GM21423 (cell line): ENCODE data around the gene DDA1.

Experiments
- ATAC-seq: cut with Tn5 transposase; IDR thresholded peaks from one replicate; pipeline ENCODE4 v1.9.1; 2021; ENCODE audit warnings: mild to moderate bottlenecking, moderate library complexity; ENCODE audit not compliant: unreplicated experiment

The DDA1 gene

DNA sequence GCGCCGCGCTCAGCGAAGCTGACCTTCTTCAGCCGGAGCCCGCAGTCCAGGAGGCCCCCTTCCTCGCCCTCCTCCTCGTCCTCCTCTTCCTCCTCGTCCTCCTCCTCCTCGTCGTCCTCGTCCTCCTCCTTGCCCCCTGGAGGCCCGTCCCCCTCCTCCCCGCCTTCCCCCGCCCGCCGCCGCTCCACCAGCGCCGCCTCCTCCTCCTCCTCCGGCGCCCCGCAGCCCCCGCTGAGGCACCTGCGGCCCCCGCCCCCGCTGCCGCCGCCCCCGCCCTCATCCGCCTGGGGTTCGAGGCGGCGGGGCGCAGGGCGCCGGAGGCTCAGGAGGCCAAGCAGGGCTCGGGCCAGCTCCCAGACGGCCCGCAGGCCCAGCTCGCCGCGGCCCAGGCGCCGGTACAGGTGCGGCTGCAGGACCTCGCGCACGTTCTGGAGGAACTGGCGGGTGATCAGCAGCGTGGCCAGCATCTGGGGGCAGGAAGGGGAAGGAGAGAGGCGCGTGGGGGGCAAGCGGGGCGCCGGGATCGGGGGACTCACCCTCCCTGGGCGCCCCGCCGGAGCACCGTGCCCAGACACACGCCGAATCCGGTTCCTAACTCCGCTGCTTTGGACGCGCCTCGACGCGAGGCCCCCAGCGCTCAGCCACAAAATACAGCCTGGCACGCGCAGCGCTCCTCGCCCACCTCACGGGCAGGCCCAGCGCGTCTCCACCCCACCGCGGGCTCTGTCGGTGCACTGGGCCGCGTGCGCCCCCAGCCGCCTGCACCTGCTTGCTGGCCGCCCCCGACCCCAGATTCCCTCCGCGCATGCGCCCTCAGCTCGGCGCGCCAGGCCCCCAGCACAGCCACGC is 19.4 kb downstream of the DDA1 start:
- no peak for ATAC-seq

DNA sequence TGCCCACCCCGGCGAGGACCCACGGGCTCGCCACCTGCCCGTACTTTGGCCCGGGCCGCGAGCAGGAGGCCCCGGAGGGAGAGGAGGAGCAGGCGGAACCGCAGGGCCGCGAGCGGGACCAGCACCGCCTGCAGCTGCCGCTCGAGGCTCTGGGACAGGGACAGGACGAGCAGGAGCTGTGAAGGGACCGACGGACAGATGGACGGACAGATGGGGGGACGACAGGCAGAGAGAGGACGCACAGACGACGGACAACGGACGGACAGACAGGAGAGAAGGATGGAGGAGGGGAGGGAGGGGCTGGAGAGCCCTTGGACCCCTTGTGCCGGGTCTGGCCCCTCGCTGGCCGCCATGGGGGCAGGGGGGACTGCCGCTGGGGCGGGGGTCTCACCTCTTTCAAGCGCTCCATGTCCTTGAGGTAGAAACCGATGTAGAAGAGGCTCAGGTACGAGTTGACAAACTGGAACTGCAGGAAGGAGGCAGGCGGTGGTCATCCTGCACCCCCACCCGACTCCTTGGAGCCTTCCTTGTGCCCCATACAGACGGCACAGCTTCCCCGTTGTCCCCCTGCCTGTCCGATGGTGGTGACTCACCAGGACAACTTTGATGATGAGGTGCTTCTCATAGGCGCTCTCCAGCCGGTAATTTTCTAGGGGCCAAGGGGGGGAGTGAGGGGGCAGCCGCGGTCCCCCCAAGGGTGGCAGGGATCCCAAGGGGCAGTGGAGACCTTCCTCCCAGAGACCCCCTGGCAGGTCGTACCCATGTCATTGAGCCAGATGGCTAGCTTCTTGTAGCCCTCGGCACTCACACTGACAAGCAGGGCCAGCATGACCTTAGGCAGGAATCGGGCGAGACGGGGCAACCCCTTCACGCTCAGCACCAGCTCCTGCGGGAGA is 20.3 kb downstream of the DDA1 start:
- ATAC-seq: no peak

DNA sequence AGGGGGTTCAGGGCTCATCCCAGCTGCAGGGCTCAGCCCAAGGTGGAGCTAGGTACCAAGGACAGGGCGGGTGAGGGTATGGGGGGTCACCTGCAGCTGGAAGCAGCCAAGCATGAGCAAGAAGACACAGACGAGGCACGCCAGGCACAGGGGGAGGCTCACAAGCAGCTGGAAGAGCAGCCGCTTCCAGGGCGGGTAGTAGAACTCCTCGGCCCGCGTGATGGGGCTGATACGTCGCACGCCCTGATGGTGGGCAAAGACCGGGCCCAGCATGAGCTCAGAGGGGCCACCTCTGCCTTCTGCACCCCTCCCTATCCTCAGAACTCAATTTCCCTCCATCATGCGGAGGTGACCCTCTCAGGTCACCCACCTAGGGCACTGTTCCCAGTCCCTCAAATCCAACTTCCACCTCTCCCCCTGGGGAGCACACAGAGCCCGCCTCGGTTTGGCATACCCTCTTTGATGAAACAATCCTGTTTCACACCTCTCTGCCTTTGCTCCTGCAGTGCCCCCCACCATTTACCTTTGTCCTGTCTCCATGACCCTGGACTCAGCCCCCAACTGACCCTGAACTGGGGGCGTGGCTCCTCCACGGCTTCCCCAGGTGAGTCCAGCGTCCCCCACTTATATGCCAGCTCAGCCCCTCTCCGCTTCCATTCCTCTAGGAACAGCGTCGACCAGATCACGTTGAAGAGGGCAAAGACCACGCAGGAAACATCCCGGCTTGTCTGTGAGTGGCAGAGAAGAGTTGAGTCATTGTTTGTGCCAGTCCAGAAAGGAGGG is 21.1 kb downstream of the DDA1 start:
- no peak for ATAC-seq

DNA sequence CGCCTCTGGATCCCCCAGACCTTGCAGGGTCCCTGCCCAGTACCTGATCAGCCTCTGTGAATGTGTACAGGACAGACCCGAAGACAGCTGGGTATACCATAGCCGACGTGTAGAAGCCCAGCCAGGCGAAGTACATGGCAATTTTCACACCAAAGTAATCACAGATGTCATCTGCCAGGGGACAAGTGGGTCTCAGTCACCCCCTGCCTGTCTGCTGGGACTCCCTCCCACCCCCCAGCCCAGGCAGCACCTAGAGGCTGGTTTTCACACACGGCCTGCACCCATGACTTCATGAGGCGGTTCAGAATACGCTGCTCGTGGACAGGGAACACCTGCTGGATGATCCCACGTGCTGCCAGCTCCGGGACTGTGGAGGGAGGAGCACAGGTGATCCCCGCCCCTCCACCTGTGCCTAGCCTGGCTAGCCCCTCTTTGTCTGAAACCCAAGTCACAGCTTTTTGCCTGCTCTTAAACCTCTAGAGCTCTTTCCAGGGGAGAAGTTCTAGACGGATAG is 21.7 kb downstream of the DDA1 start:
- no peak for ATAC-seq

DNA sequence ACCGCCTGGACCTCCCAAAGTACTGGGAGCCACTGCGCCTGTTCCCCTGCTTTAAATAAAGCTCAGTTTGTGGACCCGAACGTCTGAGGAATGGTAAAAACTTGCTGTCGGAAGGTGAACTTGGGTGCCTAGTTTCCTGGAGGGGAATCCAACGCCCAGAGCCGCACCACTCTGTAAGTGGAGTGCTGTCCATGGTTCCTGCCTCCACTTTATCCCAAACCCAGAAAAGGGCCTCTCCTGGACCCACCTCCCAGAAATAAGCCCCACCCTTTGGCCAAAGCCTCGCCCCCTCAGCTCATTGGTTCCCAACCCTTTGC is 23.0 kb downstream of the DDA1 start:
- ATAC-seq: no peak

DNA sequence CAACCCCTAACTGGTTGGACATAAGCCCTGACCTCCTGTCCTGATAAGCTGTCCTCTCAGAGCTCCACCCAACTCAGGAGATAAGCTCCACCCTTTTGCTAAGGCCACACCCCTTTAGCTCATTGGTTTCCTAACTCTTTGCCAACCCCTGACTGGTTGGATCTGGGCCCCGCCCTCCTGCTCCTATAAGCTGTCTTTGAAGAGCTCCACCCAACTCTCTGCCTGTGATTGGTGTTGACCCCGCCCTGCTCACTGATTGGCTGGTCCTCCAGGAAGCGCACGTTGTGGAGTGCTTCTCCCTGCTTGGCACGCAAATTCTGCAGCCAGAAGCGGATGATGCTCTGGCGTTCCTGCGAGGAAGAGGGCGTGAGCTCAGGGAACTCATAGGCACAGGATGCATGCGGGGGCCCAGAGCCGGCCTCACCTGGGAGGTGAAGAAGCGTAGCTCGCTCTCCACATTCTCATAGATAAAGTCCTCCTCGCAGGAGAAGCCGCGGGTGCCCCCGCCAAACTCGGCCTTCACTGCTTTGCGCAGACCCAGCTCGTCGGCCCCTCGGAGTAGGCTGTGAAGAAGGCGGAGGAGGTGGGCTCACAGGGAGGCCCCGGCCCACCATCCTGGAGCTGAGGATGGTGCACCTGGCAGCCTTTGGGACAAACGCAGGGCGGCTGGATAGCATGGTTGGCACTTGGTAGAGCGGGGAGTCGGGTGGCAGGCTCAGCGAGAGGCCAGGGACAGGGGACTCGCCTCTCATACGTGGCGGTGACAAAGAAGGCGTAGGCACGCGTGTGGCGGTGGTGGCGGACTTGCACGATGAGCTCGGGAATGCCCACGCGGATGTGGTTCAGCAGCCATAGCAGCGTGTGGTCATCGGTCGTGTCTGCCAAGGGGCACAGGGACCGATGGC is 23.6 kb downstream of the DDA1 start:
- no peak for ATAC-seq

DNA sequence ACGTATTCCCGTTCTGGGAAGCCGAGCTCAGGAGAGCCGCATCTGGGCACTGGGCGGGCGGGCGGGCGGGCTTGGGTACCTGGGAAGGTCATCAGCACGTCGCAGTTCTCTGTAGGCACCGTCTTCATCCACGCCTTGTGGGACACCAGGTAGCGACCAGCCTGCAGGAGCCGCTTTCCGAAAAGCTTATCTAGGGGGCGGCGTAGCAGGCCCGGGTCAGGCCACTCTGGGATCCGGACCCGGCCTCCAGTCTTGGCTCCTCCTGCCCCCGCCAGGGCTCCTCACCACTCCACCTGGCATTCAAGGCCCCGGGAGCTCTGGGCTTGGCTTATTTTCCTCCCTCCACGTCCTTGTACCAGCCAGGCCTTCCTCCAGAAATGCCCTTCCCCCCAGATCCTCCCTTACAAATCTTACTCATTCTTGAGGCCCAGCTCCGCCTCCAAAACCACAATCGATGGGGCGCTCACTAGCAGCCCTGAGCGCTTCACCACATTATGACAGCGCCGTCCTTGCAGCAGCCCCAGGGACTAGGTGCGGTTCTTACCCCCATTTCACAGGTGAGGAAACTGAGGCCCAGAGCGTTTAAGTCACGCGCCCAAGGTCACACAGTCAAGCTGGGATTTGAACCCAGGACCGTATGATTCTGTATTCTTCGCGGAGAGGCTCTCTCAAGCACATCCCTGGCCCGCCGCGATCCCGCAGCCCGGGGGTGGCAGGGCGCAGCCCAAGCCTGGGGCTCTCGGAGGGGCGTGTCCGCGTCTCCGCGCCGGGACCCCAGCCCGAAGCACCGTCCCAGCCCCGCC is 24.4 kb downstream of the DDA1 start:
- ATAC-seq: no peak

DNA sequence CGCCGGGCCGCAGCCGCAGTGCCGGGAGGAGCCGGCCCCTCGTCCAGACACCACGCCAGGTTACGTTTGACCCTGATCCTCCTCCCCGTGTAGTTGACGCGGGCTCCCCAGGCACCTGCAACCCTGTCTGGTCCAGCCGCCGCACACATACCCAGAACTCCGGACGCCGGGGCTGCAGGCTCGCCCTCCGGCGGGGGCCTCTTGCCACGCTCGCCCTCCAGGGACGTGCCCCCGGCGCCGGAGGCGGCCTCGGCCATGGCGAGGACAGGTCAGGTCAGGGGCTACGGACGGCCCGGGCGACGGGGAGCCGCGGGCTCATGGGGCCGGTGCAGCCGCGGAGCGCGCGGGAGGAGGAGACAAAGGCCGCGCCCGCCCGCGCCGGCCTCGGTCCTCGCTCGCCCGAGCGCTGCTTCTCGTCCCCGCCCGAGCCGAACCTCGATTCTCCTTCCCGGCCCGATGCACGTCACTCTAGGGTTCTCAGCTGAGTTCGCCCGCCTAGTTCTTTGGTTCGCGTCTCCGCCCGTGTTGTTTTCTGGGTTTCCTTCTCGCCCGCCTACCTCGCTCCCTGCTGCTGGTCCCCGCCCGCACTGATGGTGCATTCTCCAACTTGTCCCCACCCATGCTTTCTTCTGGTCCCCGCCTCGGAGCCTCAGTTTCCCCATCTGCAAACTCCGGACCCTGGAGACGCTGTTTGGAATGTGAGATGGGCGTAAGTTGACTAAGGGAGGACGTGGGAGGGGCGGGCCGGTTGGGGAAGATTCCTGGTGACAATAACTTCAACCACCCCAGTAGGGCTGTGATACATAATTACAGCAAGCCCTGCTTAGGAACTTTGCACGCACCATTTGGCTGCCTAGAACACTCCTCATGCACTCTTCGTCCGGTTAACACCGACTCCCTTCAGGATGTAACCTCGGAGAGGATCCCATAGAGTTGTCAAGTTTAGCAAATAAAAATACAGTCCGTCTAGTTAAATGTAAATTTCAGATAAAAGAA is 25.3 kb downstream of the DDA1 start, which contains the start of gene ANO8:
ANO8 (minus strand) TSS at position 442 of the 996 bp plus-strand sequence; CDS start at position 257, 185 bp downstream.
- ATAC-seq: peak; percentile 40

DNA sequence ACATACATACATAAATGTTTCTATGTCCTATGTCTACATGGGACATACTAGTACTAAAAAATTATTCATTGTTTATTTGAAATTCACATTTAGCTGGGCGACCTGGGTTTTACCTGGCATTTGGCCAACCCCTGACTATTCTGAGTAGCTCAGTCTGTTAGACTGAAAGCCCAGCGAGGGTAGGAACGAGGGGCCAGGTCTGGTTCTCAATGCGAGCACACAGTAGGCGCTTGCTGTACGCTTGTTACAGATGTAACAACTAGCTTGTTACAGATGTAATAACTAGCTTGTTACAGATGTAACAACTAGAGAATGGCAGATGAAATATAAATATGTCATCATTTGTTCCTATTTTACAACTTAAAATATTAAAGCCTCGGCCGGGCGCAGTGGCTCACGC is 26.2 kb downstream of the DDA1 start:
- no peak for ATAC-seq

DNA sequence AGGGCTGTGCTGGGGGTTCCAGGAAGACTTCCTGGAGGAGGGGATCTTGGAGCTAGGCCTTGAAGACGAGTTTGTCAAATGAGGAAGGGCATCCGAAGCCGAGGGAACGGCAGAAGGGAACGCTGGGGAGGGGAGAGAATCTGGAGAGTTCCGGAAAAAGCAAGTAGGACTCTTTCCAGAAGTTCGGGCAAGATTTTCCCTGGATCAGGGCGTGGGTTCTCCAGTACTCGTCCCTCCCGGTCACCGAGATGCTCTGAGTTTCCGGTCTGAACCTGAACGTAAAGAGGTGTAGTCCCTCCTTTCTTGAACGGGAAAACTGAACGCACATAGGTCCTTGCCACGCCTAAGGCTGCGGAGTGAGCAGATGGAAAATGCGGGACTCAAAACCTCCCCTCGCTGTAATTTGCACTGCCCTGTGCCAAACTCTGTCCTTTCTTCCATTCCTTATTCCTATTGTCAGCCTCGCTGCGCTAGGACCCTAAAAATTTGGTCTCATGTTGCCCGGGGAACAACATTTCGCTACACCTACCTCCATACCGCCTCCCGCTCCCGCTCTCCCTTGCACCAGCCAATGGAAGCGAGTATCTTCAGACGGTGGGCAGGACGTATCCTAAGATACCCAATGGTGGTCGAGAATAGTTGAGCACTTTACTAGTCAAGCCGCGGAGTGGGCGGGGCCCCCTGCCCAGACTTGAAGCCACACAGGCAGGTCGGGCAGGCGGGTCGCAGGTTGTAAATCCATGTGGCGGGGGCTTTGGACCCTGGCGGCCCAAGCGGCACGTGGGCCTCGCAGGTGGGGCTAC is 27.7 kb downstream of the DDA1 start, which contains the start of gene GTPBP3:
GTPBP3 (plus strand) TSS at position 682 of the 803 bp plus-strand sequence; CDS start at position 741, 59 bp downstream.
- ATAC-seq: peak; percentile 78

DNA sequence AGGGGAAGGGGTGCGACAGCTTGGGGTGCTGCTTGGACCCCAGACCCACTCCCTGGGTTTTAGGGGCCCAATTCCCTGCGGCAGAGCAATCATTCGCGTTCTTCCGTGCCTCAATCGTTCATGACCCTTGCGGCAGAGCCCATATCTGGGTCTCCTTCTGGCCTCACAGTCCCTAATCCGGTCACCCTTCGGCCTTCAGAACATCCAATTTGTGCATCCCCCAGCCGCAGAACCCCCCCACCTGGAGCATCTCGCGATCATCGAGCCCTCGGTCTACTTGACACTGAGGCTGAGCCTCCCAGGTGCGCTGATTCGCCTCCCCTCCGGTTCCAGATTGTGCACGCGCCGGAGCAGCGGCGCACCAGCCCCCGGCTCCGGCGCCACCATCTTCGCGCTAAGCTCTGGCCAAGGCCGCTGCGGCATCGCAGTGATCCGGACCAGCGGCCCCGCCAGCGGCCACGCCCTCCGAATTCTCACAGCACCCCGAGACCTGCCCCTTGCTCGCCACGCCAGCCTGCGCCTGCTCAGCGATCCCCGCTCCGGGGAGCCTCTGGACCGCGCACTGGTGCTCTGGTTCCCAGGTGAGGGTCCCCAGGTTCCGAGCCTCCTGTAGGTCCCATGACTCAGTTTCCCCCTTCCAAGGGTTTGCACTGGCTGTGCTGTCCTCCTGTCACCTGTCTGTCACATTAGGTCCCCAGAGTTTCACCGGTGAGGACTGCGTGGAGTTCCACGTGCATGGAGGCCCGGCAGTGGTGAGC is 28.5 kb downstream of the DDA1 start:
- no peak for ATAC-seq

DNA sequence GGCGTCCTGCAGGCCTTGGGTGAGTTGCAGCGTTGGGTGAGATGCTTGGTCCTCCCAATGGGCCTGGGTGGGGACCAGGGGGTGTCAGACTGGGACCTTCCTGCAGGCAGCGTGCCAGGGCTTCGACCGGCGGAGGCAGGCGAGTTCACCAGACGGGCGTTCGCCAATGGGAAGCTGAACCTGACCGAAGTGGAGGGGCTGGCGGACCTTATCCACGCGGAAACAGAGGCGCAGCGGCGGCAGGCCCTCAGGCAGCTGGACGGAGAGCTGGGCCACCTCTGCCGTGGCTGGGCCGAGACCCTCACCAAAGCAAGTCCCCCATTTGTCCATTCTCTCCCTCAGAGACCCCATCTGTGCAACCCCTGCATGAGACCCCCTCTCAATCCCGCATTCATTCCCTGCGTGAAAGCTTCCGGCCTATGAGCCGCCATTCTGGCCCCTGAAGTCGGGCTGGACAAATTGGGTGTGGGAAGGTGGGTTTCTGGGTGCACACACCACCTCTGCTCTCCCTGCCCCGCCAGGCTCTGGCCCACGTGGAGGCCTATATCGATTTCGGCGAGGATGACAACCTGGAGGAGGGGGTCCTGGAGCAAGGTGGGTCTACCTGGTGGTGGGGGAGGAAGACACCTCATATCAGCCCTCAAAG is 29.2 kb downstream of the DDA1 start:
- ATAC-seq: no peak

DNA sequence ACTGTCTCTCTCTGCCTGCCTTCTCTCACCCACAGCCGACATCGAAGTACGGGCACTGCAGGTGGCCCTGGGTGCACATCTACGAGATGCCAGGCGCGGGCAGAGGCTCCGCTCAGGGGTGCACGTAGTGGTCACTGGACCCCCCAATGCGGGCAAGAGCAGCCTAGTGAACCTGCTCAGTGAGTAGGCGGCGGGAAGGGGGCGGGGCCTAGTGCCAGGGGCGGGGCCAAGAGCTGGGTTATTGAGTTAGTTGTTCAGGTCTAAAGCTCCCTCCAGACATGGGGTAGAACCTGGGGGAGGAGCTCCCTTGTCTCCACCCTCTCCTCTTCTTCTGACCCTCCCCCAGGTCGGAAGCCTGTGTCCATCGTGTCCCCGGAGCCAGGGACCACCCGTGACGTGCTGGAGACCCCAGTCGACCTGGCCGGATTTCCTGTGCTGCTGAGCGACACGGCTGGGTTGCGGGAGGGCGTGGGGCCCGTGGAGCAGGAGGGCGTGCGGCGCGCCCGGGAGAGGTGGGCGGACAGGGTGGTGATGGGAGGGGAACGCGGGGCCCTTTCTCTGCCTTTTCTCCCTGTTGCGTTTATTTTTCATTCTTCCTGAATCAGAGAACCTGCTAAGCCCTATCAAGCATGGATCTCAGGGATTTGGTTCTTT is 29.9 kb downstream of the DDA1 start:
- no peak for ATAC-seq

DNA sequence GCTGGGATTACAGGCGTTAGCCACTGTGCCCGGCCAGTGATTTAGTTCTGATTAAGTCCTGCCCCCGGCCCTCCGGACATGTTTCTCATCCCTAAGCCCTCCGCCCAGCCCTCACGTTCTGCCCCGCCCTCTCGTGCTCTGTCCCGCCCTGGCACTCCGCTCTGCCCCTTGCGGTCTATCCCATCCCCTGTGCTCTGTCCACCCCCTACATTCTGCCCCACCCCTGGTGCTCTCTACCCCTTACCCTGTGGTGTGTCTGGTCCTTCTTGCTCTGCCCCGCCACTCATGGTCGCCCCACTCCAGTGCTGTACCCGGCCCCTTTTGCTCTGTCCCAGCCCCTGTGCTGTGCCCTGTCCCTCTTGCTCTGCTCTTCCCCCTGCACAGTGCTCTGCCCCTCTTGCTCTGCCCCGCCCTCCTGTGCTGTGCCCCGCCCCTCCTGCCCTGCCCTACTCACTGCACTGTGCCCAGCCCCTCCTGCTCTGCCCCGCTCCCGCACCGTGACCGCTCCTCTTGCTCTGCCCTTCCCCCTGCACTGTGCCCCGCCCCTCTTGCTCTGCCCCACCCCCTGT is 31.0 kb downstream of the DDA1 start:
- no peak for ATAC-seq

DNA sequence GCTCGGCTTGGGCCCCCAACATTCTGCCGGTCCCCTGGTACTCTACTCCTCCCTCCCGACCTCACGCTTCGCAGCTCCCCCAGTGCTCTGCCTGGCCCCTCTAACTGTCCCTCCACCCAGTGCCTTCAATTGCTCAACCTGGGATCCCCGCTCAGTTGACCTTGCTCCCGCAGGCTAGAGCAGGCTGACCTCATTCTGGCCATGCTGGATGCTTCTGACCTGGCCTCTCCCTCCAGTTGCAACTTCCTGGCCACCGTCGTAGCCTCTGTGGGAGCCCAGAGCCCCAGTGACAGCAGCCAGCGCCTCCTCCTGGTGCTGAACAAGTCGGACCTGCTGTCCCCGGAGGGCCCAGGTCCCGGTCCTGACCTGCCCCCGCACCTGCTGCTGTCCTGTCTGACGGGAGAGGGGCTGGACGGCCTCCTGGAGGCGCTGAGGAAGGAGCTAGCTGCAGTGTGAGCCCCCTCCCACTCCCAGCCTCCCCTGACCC is 31.6 kb downstream of the DDA1 start:
- ATAC-seq: no peak
